Fibroblast of the aortic adventitia (primary cell): ENCODE results near the gene CHMP1B. TPM values are rescaled to one million over a fixed set of nuclear protein-coding genes. Genes with fewer than 3 reads are reported as not detected.

Source experiments
- DNase-seq: peaks from one replicate; pipeline ENCODE4 v3.0.0-alpha.2; 2010; ENCODE audit warnings: low read depth
- H3K4me3 ChIP-seq: 2 replicates; pipeline ENCODE4 v1.5.1; 2011; ENCODE audit warnings: low read depth, mild to moderate bottlenecking, control low read depth, low read length, moderate library complexity
- total RNA-seq: library from RNA; depleted of rRNA; stranded (reverse); fragments of >200 nt; gene quantifications from 2 replicates; pipeline ENCODE4 v1.2.3, GENCODE V29; 2012; ENCODE audit warnings: low replicate concordance
- TF ChIP-seq, protein P1 (sequence below): IDR thresholded peaks from 2 replicates; pipeline ENCODE4 v1.5.1; 2011; ENCODE audit warnings: mild to moderate bottlenecking, low read length, control low read depth, inconsistent platforms; ENCODE audit not compliant: insufficient read depth

The CHMP1B gene
- total RNA-seq, 1 donor, result 34.5 TPM

DNA sequence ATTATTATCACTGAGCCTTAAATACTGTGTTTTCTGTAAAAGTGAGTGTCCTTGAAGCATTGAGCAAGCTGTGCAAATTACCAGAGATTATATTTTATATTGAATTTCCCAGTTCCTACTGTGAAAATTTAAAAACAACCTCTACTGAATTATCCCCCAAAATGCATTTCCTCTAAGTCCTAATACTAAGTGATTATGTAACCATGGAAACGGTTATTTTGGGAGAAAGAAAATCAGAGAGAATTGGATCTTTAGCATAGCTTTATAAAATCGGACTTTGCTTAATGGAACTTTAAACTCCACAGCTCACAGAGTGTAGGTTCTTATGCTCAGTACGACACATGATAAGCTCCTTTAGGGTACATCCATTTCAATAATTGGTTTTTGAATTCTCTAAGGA lies 19.3 kb upstream of the CHMP1B start:
- TF ChIP-seq, protein P1, sequence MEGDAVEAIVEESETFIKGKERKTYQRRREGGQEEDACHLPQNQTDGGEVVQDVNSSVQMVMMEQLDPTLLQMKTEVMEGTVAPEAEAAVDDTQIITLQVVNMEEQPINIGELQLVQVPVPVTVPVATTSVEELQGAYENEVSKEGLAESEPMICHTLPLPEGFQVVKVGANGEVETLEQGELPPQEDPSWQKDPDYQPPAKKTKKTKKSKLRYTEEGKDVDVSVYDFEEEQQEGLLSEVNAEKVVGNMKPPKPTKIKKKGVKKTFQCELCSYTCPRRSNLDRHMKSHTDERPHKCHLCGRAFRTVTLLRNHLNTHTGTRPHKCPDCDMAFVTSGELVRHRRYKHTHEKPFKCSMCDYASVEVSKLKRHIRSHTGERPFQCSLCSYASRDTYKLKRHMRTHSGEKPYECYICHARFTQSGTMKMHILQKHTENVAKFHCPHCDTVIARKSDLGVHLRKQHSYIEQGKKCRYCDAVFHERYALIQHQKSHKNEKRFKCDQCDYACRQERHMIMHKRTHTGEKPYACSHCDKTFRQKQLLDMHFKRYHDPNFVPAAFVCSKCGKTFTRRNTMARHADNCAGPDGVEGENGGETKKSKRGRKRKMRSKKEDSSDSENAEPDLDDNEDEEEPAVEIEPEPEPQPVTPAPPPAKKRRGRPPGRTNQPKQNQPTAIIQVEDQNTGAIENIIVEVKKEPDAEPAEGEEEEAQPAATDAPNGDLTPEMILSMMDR, result no peak
- no peak overlapping the region for H3K4me3 ChIP-seq
- DNase-seq, result no peak

DNA sequence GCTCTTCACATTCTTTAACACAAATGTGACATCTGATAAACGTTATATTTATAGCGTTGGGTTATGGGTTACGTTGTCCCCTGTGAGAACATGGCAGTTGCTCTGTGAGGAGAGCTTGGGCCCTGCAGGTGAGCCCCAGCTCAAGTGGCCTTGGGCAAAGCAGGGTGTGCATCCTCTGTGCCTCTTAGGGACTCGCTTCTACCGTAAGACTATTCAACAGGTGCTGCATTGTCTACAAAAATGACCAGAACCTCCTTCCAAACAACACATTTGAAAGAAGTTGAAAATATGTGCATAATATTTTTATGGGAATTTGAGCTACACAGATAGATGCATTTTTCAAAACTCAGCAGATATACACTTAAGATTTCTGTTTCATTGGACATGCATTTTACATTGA lies 16.4 kb upstream of the CHMP1B start:
- TF ChIP-seq, protein P1, result no peak
- no peak overlapping the region for H3K4me3 ChIP-seq
- no peak for DNase-seq

DNA sequence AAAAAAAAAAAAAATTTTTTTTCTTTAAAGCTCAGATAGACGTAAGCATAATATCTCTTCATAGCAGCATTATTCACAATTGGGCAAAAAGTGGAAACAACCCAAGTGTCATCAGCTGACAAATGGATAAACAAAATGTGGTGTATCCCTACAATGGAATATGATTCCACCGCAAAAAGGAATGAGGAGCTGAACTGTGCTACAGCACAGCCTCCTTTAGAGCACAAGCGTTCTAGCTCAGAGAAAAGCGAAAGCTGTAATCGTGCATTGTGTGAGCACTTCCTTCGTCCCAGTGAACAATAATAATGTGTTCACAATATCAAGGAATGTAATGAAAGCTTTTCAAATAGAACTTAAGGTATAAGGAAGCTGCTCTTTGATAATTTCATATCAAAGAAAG lies 11.7 kb upstream of the CHMP1B start:
- no peak overlapping the region for H3K4me3 ChIP-seq
- TF ChIP-seq, protein P1, result no peak
- no peak for DNase-seq

DNA sequence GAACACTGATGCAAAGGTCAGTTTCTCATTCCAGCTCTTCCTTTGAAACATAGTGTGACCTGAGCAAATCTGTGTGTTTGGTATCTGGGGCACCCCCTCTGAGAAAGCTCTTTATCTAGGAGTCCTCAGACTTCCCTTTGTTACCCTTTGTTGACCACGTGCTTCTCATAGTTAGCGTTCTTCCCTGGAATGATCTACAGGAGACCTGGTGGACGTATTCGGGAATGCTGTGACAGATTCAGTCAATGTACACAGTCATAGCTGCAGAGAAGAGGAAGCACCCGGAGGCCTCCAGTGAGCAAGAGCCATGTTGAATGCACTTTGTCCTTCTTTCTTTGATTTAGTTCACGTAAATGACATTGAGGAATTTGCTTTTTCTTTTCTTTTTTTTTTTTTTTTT lies 10.7 kb upstream of the CHMP1B start:
- DNase-seq, result no peak
- no peak overlapping the region for H3K4me3 ChIP-seq
- TF ChIP-seq, protein P1, result no peak

DNA sequence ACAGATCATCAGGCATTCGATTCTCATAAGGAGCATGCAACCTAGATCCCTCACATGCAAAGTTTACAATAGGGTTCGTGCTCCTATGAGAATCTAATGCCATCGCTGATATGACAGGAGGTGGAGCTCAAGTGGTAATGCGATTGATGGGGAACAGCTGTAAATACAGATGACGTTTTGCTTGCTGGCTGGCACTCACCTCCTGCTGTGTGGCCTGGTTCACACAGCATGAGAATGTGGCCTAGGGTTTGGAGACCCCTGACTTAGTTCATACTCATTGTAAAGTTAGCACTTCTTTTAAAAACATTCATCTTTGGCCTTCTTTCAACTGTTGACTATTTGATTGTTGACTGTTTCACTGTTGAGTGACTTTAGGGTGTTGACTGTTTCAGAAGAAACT lies 8.7 kb upstream of the CHMP1B start:
- TF ChIP-seq, protein P1, result no peak
- no peak for DNase-seq

DNA sequence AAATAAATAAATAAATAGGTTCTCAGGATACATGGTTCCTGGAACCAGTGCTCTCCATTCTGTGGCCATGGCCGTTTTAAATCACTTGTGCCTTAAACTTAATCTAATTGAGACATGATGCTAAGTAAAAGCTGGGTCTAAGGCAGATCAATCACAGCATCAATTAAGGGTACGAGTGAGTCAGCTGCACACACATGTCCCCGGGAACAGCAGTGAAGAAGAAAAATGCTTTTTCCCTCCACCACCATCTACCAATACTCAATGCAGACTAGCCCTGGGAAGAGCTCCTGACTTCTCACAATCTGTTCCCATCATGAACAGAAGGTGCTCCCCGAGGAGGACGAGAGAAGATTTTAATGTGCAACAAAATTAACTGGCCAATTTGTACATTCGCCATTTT lies 6.8 kb upstream of the CHMP1B start:
- TF ChIP-seq, protein P1, result no peak
- no peak for DNase-seq
- no peak overlapping the region for H3K4me3 ChIP-seq

More for the DNA sequence above, 8.7 kb upstream of the CHMP1B start:
- H3K4me3 ChIP-seq, result no peak overlapping the region

DNA sequence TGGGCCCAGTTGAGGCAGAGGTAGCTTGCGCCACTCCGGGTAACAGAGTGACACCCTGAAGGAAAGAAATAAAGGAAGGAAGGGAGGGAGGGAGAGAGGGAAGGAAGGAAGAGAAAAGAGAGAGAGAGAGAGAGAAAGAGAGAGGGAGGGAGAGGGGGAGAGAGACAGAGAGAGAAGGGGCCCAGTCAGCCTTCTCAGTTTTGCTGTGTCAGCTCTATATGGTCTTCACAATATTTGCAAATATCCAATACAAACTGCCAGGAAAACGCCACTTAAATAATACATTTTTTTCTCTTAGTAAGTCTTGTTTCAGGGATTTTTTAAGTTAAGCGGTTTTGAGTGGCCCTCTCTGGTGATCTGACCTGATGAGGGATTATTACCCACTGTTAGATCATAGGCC lies 5.6 kb upstream of the CHMP1B start:
- no peak overlapping the region for H3K4me3 ChIP-seq
- DNase-seq, result no peak
- TF ChIP-seq, protein P1, result no peak
